Gastroesophageal sphincter (tissue), 3 donors: Measurements from ENCODE around the gene NFATC2.

Experiments
- EP300 ChIP-seq: sonication (generic); formaldehyde crosslinking; IDR thresholded peaks from one replicate; pipeline ENCODE4 v1.6.1; 2017; ENCODE audit warnings: antibody characterized with exemption, mild to moderate bottlenecking
- POLR2A ChIP-seq, 2 donors: fragments of 450-650 bp; IDR thresholded peaks; one replicate each; pipeline ENCODE4 v1.6.1; 2017; ENCODE audit warnings: antibody characterized with exemption in 2 of 2, mild to moderate bottlenecking in 2 of 2, moderate library complexity in 1 of 2
- TF ChIP-seq, protein P1 (sequence below), 4 experiments: fragments of 200-600 bp in 2 of 4; fragments of 450-650 bp in 2 of 4; sonication (generic) in 1 of 4; IDR thresholded peaks; one replicate each; pipeline ENCODE4 v1.5.1; 2017 to 2019; ENCODE audit warnings: antibody characterized with exemption in 4 of 4, mild to moderate bottlenecking in 2 of 4, moderate library complexity in 2 of 4

DNA sequence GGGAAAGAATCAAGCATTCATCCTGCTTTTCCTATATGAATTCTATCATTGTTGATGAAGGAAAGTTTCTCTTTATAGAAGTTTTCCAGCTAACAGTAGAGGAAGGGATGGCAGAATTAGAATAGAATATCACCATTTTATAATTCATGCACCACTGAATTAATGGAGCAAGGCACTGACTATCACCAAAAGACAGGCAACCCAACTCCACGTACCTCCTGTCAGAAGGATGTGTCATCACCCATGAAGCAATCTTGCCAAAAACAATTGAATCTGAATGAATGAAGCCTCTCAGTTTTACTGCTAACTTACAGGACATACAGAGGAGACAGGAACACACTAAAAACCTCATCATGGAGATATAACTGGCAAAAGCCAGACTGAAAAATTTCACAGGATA, 122.4 kb downstream of the NFATC2 start:
- TF ChIP-seq, protein P1, sequence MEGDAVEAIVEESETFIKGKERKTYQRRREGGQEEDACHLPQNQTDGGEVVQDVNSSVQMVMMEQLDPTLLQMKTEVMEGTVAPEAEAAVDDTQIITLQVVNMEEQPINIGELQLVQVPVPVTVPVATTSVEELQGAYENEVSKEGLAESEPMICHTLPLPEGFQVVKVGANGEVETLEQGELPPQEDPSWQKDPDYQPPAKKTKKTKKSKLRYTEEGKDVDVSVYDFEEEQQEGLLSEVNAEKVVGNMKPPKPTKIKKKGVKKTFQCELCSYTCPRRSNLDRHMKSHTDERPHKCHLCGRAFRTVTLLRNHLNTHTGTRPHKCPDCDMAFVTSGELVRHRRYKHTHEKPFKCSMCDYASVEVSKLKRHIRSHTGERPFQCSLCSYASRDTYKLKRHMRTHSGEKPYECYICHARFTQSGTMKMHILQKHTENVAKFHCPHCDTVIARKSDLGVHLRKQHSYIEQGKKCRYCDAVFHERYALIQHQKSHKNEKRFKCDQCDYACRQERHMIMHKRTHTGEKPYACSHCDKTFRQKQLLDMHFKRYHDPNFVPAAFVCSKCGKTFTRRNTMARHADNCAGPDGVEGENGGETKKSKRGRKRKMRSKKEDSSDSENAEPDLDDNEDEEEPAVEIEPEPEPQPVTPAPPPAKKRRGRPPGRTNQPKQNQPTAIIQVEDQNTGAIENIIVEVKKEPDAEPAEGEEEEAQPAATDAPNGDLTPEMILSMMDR (IDR thresholded peaks at IDR 0.05), result no peak
- TF ChIP-seq EP300 (no peak), POLR2A (IDR thresholded peaks at IDR 0.05) (no peak)
